Measurements from ENCODE around the gene BIRC2. TPM values are rescaled to one million over a fixed set of nuclear protein-coding genes. Genes with fewer than 3 reads are reported as not detected.

Gene BIRC2
- total and polyA plus RNA-seq, 4 donors, result 14.1 to 46.7 (median 29.5) TPM

GRCh38 chr11:102401905-102402304, 54.9 kb downstream of the BIRC2 start (continued):
- TF ChIP-seq ATF3 (IDR thresholded peaks at IDR 0.05) (no peak), RXRA (IDR thresholded peaks at IDR 0.05) (no peak), FOXA2 (IDR thresholded peaks at IDR 0.05) (no peak), ZBTB33 (IDR thresholded peaks at IDR 0.05) (no peak), EGR1 (IDR thresholded peaks at IDR 0.05; ENCODE audit: low read depth in 2 of 2) (no peak), JUND (IDR thresholded peaks at IDR 0.05) (no peak)

- no peaks in the 10 kb centered on the region for H3K27me3 ChIP-seq (ENCODE audit: control insufficient read depth in 4 of 4, insufficient read depth in 4 of 4, low read length in 3 of 4)
- peaks cover 0 to 4% (median under 1%) of the 10 kb centered on the region in 4 donors for H3K4me1 ChIP-seq (ENCODE audit: control insufficient read depth in 4 of 4, insufficient read depth in 4 of 4, low read length in 3 of 4)
- no peak overlapping the region for H3K4me3 ChIP-seq (ENCODE audit: low read depth in 1 of 3, low read length in 3 of 3)
- no peak for DNase-seq (ENCODE audit: low spot score)
- H3K36me3 ChIP-seq (ENCODE audit: control insufficient read depth in 4 of 4, insufficient read depth in 3 of 4, low read depth in 1 of 4, low read length in 3 of 4), result peaks cover 3 to 39% (median 29%) of the 10 kb centered on the region in 4 donors
- no peaks in the 10 kb centered on the region for H3K9me3 ChIP-seq (ENCODE audit: control insufficient read depth in 4 of 4, low read length in 3 of 4)
- TF ChIP-seq REST (IDR thresholded peaks at IDR 0.05), result no peak
- no peak for TF ChIP-seq CTCF (IDR thresholded peaks at IDR 0.05; ENCODE audit: low read depth, low read length, missing input control)
- no peak for TF ChIP-seq YY1 (IDR thresholded peaks at IDR 0.05)
- TF ChIP-seq RXRA (IDR thresholded peaks at IDR 0.05), result no peak
- TF ChIP-seq FOXA1 (IDR thresholded peaks at IDR 0.05), result no peak
- TF ChIP-seq MAX (IDR thresholded peaks at IDR 0.05), result no peak
- no peak for TF ChIP-seq EGR1 (IDR thresholded peaks at IDR 0.05; ENCODE audit: low read depth in 2 of 2)
- TF ChIP-seq JUND (IDR thresholded peaks at IDR 0.05), result no peak
- TF ChIP-seq HNF4G (IDR thresholded peaks at IDR 0.05), result no peak
- TF ChIP-seq SP1 (IDR thresholded peaks at IDR 0.05), result no peak
- TF ChIP-seq ZBTB33 (IDR thresholded peaks at IDR 0.05), result no peak
- TF ChIP-seq FOXA2 (IDR thresholded peaks at IDR 0.05), result no peak
- H3K27ac ChIP-seq (ENCODE audit: low read depth in 1 of 2, low read length in 2 of 2), result no peak overlapping the region
- no peak overlapping the region for H3K9ac ChIP-seq (ENCODE audit: low read depth in 1 of 2, low read length in 2 of 2)
Measured at GRCh38 chr11:102402548-102402947, 55.5 kb downstream of the BIRC2 start.

Measured in liver (tissue), 9 donors.